GM19438 (cell line): Measurements from ENCODE around the gene LRRC75B.
"Not testable (repeated sequence)": the region's sequence is repeated elsewhere in the genome, so short reads cannot be mapped to it uniquely, and the experiment has no call there.

Experiments used
- ATAC-seq: cut with Tn5 transposase; IDR thresholded peaks from one replicate; pipeline ENCODE4 v1.9.1; 2021; ENCODE audit warnings: low read depth; ENCODE audit not compliant: unreplicated experiment

The LRRC75B gene

DNA sequence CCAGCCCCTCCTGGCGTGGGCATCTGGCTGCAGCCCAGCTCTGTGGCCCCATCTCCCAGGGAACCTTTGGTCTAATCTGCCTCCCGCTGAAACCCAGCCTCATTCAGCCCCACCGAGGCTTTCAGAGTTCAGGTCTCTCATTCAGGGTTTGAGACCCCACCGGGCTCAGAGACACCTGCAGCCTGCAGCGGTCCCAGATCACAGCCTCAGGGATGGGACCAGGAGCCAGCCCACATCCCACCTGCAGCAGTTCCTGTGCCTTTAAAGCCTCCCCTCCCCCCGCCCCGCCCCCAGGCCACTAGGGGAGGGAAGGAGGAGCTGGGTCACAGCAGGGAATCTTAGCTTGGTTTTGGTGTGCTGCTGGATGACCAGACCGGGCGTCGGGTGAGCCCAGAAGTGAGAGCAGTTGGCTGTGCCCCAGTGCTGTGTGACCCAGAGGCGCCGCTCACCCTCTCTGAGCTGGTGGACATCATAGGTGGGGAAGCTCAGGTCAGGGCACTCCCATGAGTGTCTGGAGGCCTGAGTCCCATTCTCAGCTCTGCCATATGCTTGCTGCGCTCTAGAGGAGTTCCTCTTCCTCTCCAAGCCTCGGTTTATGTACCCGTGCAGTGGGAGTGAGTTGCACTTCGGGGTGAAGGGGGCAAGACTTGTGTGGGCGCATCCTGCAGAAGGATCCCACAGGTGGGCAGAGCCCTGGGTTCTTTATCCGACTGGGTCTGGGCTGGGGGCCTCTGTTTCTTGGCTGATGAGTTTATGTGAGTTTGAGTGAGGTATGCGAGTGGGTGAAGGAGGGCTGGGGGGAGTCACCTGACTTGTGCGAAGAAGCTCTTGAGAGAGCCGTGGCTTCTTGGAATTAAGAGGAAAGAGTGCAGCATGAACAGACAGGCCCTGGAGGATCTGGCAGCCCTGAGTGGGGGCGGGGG, 10.2 kb upstream of the LRRC75B start, which contains the start of gene GGT1:
TSS of gene GGT1 (plus strand) at position 347 of the 923 bp plus-strand sequence. CDS start 7,889 bp downstream, outside the sequence.
- not testable (repeated sequence) for ATAC-seq

- not testable (repeated sequence) for ATAC-seq
Measured at GRCh38 chr22:24602105-24602749, 9.4 kb upstream of the LRRC75B start.

DNA sequence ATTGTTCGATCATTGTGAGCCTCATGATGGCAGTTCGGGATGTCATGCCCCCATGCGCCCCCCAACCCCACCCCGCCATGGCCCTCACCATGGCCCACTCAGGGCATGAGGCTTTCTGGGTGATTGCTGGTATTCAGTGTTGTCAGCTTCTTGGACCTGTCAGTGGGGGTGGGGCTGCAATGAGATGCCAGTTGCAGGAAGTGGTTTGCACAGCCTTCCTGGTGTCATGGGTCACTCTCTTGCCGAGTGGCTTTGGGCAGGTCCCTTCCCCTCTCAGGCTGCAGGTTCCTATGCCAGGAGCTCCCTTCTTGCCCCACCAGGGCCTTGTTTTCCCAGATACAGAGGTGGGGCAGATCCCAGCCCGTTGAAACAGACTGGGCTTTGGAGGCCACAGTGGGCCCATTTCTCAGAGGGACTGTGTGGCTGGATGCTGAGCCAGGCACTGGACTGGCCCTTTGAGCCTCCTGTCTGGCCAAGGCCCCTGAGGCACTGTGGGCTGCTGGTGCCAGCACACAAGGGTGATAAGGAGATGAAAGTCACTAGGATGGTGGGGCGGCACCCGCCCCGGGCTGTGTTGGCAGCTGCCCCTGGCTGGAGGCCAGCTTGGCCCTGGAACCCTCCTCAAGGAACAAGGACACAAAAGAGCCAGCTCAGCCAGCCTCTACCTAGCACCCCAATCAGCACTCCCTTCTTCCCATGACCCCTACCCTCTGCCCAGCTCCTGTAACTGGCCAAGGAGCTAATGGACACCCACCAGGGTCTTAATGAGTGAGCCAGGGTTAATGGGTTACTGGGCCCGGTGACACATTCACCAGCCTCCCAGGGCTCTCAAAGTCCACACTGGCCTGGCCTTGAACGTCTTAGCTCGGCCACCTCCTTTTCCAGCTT, 8.6 kb upstream of the LRRC75B start:
- ATAC-seq, result no peak

GRCh38 chr22:24599958-24600715, 7.3 kb upstream of the LRRC75B start:
- ATAC-seq, result not testable (repeated sequence)

DNA sequence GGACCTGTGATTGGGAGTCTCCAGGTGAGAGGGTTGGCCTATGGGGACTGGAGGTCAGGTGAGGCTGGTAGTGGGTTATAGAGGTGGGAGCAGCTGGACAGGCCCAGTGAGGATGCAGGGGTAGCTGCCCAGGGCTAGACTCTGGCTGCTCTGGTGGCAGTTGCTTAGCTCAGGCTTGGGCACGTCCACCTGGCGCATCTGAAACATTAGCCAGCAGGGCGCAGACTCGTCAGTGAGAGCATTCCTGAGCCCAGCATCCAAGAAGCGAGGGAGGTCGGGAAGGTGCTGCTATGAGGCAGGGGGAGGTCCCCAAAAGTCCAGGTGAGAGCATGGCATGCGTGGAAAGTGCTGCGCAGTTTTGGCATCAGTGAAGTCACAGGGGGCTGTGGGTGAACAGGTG, 6.6 kb upstream of the LRRC75B start:
- no peak for ATAC-seq

DNA sequence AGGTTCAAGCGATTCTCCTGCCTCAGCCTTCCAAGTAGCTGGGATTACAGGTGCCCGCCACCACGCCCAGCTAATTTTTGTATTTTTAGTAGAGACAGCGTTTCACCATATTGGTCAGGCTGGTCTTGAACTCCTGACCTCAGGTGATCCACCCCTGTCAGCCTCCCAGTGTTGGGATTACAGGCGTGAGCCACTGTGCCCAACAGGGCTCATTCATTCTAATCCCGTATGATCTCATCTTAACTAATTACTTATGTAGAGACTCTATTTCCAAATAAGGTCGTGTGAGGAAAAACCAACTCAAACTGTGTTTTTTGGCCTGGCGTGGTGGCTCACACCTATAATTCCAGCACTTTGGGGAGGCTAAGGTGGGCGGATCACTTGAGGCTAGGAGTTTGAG, 4.2 kb upstream of the LRRC75B start:
- not testable (repeated sequence) for ATAC-seq

GRCh38 chr22:24595863-24596262, 3.0 kb upstream of the LRRC75B start:
- no peak for ATAC-seq

GRCh38 chr22:24595228-24595627, 2.4 kb upstream of the LRRC75B start:
- no peak for ATAC-seq

GRCh38 chr22:24594569-24595120, 1.8 kb upstream of the LRRC75B start:
- ATAC-seq, result no peak

GRCh38 chr22:24593836-24594568, 1.1 kb upstream of the LRRC75B start:
- no peak for ATAC-seq

DNA sequence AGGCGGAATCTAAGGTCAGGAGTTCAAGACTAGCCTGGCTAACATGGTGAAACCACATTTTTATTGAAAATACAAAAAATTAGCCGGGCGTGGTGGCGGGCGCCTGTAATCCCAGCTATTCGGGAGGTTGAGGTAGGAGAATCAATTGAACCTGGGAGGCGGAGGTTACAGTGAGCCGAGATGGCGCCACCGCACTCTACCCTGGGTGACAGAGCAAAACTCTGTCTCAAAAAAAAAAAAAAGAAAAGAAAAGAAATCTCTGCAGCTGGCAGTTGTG, 624 bp upstream of the LRRC75B start:
- ATAC-seq, result not testable (repeated sequence)

- no peak for ATAC-seq
Measured at GRCh38 chr22:24592058-24592850, 619 bp downstream of the LRRC75B start.

- no peak for ATAC-seq
Measured at GRCh38 chr22:24591286-24591830, 1.5 kb downstream of the LRRC75B start.

DNA sequence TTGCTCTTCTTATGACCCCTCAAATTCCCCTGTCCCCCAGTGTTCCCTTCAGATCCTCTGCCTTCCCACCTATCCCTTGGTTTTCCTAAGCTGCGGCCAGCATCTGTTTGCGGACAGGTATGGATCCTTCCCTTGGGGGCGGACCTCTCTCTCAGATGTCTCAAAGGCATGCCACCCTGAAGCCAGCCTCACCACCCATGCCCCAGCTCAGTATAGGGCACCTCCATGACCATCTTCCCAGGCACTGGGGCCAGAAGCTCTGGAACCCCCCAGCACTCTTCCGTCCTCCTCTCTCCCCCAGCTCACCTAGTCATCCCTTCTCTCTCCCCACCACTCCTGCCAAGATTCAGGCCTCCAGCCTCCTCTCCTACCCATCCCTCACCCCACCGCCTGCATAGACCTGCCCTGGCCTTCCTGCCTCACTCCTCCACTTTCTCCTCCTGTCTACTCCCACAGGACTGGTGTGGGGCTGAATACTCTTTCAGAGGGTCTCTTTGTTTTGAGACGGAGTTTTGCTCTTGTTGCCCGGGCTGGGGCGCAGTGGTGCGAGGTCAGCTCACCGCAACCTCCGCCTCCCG, 2.2 kb downstream of the LRRC75B start:
- no peak for ATAC-seq

GRCh38 chr22:24589518-24590030, 3.3 kb downstream of the LRRC75B start:
- no peak for ATAC-seq

- ATAC-seq, result no peak
Measured at GRCh38 chr22:24588757-24589481, 4.0 kb downstream of the LRRC75B start.

- no peak for ATAC-seq
Measured at GRCh38 chr22:24588381-24588756, 4.5 kb downstream of the LRRC75B start.
